Gastrocnemius medialis (tissue), 4 donors: ENCODE measurements around the gene SLC25A5.

Experiments
- POLR2A ChIP-seq, 2 donors: fragments of 450-650 bp; IDR thresholded peaks; one replicate each; pipeline ENCODE4 v1.6.1; 2017; ENCODE audit warnings: antibody characterized with exemption in 2 of 2, mild to moderate bottlenecking in 2 of 2, moderate library complexity in 2 of 2
- TF ChIP-seq, protein P1 (sequence below), 5 experiments: fragments of 450-650 bp in 3 of 5; fragments of 200-600 bp in 2 of 5; sonication (generic) in 2 of 5; IDR thresholded peaks in 4 of 5; conservative IDR thresholded peaks in 1 of 5; 1 replicate in 4 of 5; 2 replicates in 1 of 5; pipeline ENCODE4 v1.5.1; 2016 to 2019; ENCODE audit warnings: antibody characterized with exemption in 5 of 5, mild to moderate bottlenecking in 3 of 5, moderate library complexity in 3 of 5

DNA sequence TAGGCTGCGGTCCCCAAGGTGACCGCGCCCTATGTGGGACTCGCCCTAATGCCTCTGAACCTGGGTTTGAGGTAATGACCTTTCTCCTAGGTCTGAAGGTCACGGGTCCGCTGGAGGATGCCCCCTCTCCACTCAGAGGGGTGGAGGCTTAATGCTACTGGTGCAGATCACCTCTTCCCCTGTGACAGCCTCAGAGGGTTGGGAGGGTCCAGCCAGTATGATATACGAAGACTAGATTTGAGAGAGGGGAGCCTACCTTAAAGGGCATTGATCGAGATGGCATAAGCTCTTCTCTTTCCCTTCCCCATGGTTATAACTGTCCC, 1.0 kb downstream of the SLC25A5 start:
- TF ChIP-seq, protein P1, sequence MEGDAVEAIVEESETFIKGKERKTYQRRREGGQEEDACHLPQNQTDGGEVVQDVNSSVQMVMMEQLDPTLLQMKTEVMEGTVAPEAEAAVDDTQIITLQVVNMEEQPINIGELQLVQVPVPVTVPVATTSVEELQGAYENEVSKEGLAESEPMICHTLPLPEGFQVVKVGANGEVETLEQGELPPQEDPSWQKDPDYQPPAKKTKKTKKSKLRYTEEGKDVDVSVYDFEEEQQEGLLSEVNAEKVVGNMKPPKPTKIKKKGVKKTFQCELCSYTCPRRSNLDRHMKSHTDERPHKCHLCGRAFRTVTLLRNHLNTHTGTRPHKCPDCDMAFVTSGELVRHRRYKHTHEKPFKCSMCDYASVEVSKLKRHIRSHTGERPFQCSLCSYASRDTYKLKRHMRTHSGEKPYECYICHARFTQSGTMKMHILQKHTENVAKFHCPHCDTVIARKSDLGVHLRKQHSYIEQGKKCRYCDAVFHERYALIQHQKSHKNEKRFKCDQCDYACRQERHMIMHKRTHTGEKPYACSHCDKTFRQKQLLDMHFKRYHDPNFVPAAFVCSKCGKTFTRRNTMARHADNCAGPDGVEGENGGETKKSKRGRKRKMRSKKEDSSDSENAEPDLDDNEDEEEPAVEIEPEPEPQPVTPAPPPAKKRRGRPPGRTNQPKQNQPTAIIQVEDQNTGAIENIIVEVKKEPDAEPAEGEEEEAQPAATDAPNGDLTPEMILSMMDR (IDR thresholded peaks at IDR 0.05 in 4 of 5, conservative IDR thresholded peaks at IDR 0.05 in 1 of 5), result no peak
- TF ChIP-seq POLR2A (IDR thresholded peaks at IDR 0.05), result no peak
